GM12878 (cell line): ENCODE results near the gene FAM114A1. TPM values are rescaled to one million over a fixed set of nuclear protein-coding genes. Genes with fewer than 3 reads are reported as not detected.

ENCODE experiments used
- ATF2 ChIP-seq: IDR thresholded peaks from 2 replicates; pipeline ENCODE4 v1.6.1; 2012; ENCODE audit warnings: low read length, inconsistent platforms
- ATF7 ChIP-seq: fragments of 450-650 bp; IDR thresholded peaks from 2 replicates; pipeline ENCODE4 v1.6.1; 2016; ENCODE audit warnings: low read depth, mild to moderate bottlenecking
- BCL3 ChIP-seq: IDR thresholded peaks from 2 replicates; pipeline ENCODE4 v1.6.1; 2011; ENCODE audit warnings: borderline replicate concordance, low read depth, mild to moderate bottlenecking, moderate library complexity, low read length; ENCODE audit not compliant: insufficient read depth, poor library complexity, severe bottlenecking
- CEBPB ChIP-seq, 2 experiments: fragments of 150-350 bp in 1 of 2; IDR thresholded peaks; 2 replicates each; pipeline ENCODE4 v1.6.1; 2012 to 2014; ENCODE audit warnings: low read depth in 2 of 2, low read length in 2 of 2, borderline replicate concordance in 1 of 2, inconsistent platforms in 1 of 2
- DPF2 ChIP-seq: fragments of 450-650 bp; IDR thresholded peaks from 2 replicates; pipeline ENCODE4 v1.6.1; 2017; ENCODE audit warnings: mild to moderate bottlenecking
- EGR1 ChIP-seq, 2 experiments: IDR thresholded peaks; 1 replicate in 1 of 2; 2 replicates in 1 of 2; pipeline ENCODE4 v1.6.1; 2011 to 2012; ENCODE audit warnings: low read depth in 2 of 2, low read length in 2 of 2, borderline replicate concordance in 1 of 2, mild to moderate bottlenecking in 1 of 2, moderate library complexity in 1 of 2
- NFYA ChIP-seq: IDR thresholded peaks from 2 replicates; pipeline ENCODE4 v1.6.1; 2011; ENCODE audit warnings: low read depth, mild to moderate bottlenecking, low read length, improper control_type of control experiment, borderline replicate concordance
- PBX3 ChIP-seq: IDR thresholded peaks from 2 replicates; pipeline ENCODE4 v1.6.1; 2011; ENCODE audit warnings: mild to moderate bottlenecking, low read depth, low read length, moderate library complexity; ENCODE audit not compliant: insufficient replicate concordance
- POLR2AphosphoS2 ChIP-seq: IDR thresholded peaks from 2 replicates; pipeline ENCODE4 v1.6.1; 2011; ENCODE audit warnings: low read depth, mild to moderate bottlenecking, low read length, improper control_type of control experiment, moderate library complexity
- RUNX3 ChIP-seq: IDR thresholded peaks from 2 replicates; pipeline ENCODE4 v1.6.1; 2012; ENCODE audit warnings: low read length, inconsistent platforms
- SP1 ChIP-seq: IDR thresholded peaks from one replicate; pipeline ENCODE4 v1.6.1; 2011; ENCODE audit warnings: low read depth, low read length
- ZBTB11 ChIP-seq: fragments of 450-650 bp; formaldehyde crosslinking; IDR thresholded peaks from 2 replicates; pipeline ENCODE4 v1.5.0; 2022; ENCODE audit warnings: mild to moderate bottlenecking, missing genetic modification characterization
- ZNF207 ChIP-seq: fragments of 450-650 bp; IDR thresholded peaks from 2 replicates; pipeline ENCODE4 v1.6.1; 2014; ENCODE audit warnings: antibody characterized with exemption, mild to moderate bottlenecking, borderline replicate concordance
- polyA plus RNA-seq, 11 experiments: library from polyadenylated mRNA; depleted of rRNA in 4 of 11; unstranded in 6 of 11; stranded (reverse) in 5 of 11; fragments of >200 nt; fragmentation: Nextera tagmentation in 4 of 11; fragmentation: Illumina TruSeq in 1 of 11; extraction: Ambion mirVana in 4 of 11; extraction: Trizol in 1 of 11; gene quantifications; 1 replicate in 1 of 11; 2 replicates in 10 of 11; pipeline versions ENCODE4 v1.2.1 to v1.2.3, GENCODE V29; 2011 to 2016; ENCODE audit warnings: inconsistent platforms in 2 of 11, missing spikeins in 2 of 11, low read depth in 1 of 11
- total RNA-seq, 4 experiments: library from RNA; depleted of rRNA in 3 of 4; stranded (reverse); fragments of >200 nt in 3 of 4; fragmentation: Illumina TruSeq in 1 of 4; extraction: Trizol in 1 of 4; gene quantifications; 2 replicates each; pipeline versions ENCODE4 v1.2.1 to v1.2.3, GENCODE V29; 2013 to 2021

The FAM114A1 gene
- total and polyA plus RNA-seq, 10 of the 15 experiments (the other 5 are each of a cell fraction or from before 2014, with no cell fraction given): 1.3 to 6.2 (median 3.9) TPM

GRCh38 chr4:38855466-38855865 is 12.1 kb upstream of the FAM114A1 start (continued):
- TF ChIP-seq BCL3 (no peak), EGR1 (IDR thresholded peaks at IDR 0.05; ENCODE audit: borderline replicate concordance in 1 of 2, low read depth in 2 of 2, low read length in 2 of 2) (no peak), ATF7 (no peak), ATF2 (no peak), RUNX3 (no peak), ZBTB11 (no peak), SP1 (no peak), CEBPB (IDR thresholded peaks at IDR 0.05; ENCODE audit: borderline replicate concordance in 1 of 2, low read depth in 2 of 2, low read length in 2 of 2) (no peak), ZNF207 (no peak), NFYA (no peak), DPF2 (no peak), POLR2AphosphoS2 (peak; percentile 5; the same call in 1 of the 2 replicates), PBX3 (no peak)
